BJ (cell line): ENCODE data around the gene KCNJ6. TPM values are rescaled to one million over a fixed set of nuclear protein-coding genes. Genes with fewer than 3 reads are reported as not detected.

Experiments
- CTCF ChIA-PET: fragments of 350-600 bp; formaldehyde crosslinking; extraction: SDS; loops from one replicate; lab custom pipeline; 2021; ENCODE audit warnings: antibody characterized with exemption, inconsistent platforms; lab: Yijun Ruan, JAX
- POLR2A ChIA-PET: fragments of 300-600 bp; sonication (Branson Sonifier 250); formaldehyde crosslinking; extraction: SDS; loops from one replicate; lab custom pipeline; 2021; ENCODE audit warnings: antibody characterized with exemption; lab: Charles Lee
- DNase-seq: peaks from one replicate; pipeline ENCODE4 v3.0.0-alpha.2; 2011; ENCODE audit warnings: low read depth
- H3K27me3 ChIP-seq: 2 replicates; pipeline ENCODE4 v1.6.0; 2011; ENCODE audit warnings: low read length; ENCODE audit not compliant: control insufficient read depth, insufficient read depth
- H3K36me3 ChIP-seq: 2 replicates; pipeline ENCODE4 v1.5.1; 2011; ENCODE audit warnings: low read length; ENCODE audit not compliant: control insufficient read depth, insufficient read depth
- H3K4me3 ChIP-seq: 2 replicates; pipeline ENCODE4 v1.5.1; 2011; ENCODE audit warnings: low read depth, mild to moderate bottlenecking, control low read depth, low read length
- CTCF ChIP-seq: IDR thresholded peaks from 2 replicates; pipeline ENCODE4 v1.5.1; 2011; ENCODE audit warnings: low read depth, mild to moderate bottlenecking, control low read depth, inconsistent platforms, low read length, moderate library complexity; ENCODE audit not compliant: insufficient read depth
- polyA plus RNA-seq: library from polyadenylated mRNA; depleted of rRNA; stranded (reverse); fragments of >200 nt; gene quantifications from 2 replicates; pipeline ENCODE4 v1.2.3, GENCODE V29; 2011

KCNJ6 gene
- polyA plus RNA-seq, 1 experiment: 0.01 TPM

GRCh38 chr21:37876561-37876960, 39.7 kb downstream of the KCNJ6 start:
- ChIA-PET CTCF (interaction anchor here (0.6 to 1.1 kb wide), 2 partner anchors 164 to 1094 kb away, joined by 3 to 4 read pairs; no protein-coding TSS in a partner anchor), POLR2A (no interaction called here)
- TF ChIP-seq CTCF: no peak
- no peaks in the 10 kb centered on the region for H3K36me3 ChIP-seq
- H3K27me3 ChIP-seq: no peaks in the 10 kb centered on the region; the same call in 1 of the 2 replicates
- DNase-seq: no peak
- no peak overlapping the region for H3K4me3 ChIP-seq

GRCh38 chr21:37874904-37875780, 41.1 kb downstream of the KCNJ6 start:
- Histone ChIP-seq H3K4me3 (no peak overlapping the region), H3K27me3 (no peaks in the 10 kb centered on the region), H3K36me3 (no peaks in the 10 kb centered on the region)
- POLR2A ChIA-PET: no interaction called here
- no peak for DNase-seq
- CTCF ChIA-PET: interaction anchor here (1.2 to 1.4 kb wide), 2 partner anchors 24 to 116 kb away, joined by 3 read pairs; no protein-coding TSS in a partner anchor
- TF ChIP-seq CTCF: no peak

GRCh38 chr21:37874481-37874880, 41.8 kb downstream of the KCNJ6 start:
- CTCF ChIA-PET: interaction anchor here (1.2 to 1.4 kb wide), 2 partner anchors 115 kb away, joined by 3 to 4 read pairs; no protein-coding TSS in a partner anchor
- H3K4me3 ChIP-seq: no peak overlapping the region
- no peaks in the 10 kb centered on the region for H3K36me3 ChIP-seq
- H3K27me3 ChIP-seq: no peaks in the 10 kb centered on the region
- POLR2A ChIA-PET: no interaction called here
- no peak for DNase-seq
- TF ChIP-seq CTCF: no peak

GRCh38 chr21:37873655-37874054, 42.6 kb downstream of the KCNJ6 start:
- no peak for DNase-seq
- H3K4me3 ChIP-seq: no peak overlapping the region
- H3K36me3 ChIP-seq: no peaks in the 10 kb centered on the region
- no peaks in the 10 kb centered on the region for H3K27me3 ChIP-seq
- peak; percentile 31; the same call in 1 of the 2 replicates for TF ChIP-seq CTCF
- ChIA-PET POLR2A (interaction anchor here (0.6 kb wide), 1 partner anchor 18 kb away, joined by 4 read pairs; no protein-coding TSS in a partner anchor), CTCF (interaction anchor here (0.8 to 1.4 kb wide), 5 partner anchors 10 to 162 kb away, joined by 3 to 4 read pairs (median 4); no protein-coding TSS in a partner anchor)
